PC-9 (cell line): ENCODE results near the gene SULT4A1. TPM values are rescaled to one million over a fixed set of nuclear protein-coding genes. Genes with fewer than 3 reads are reported as not detected.

ENCODE experiments used
- BruUV-seq: library from RNA; stranded (reverse); fragments of 400-500 nt; replicated peaks from 2 replicates; lab custom pipeline; 2021; lab: Mats Ljungman, UMichigan
- CTCF ChIA-PET: fragments of 300-600 bp; sonication (Branson Sonifier 250); formaldehyde crosslinking; loops from one replicate; lab custom pipeline; 2022; ENCODE audit warnings: antibody characterized with exemption; lab: Charles Lee
- POLR2A ChIA-PET: fragments of 300-600 bp; sonication (Branson Sonifier 250); formaldehyde crosslinking; loops from one replicate; lab custom pipeline; 2022; ENCODE audit warnings: antibody characterized with exemption; ENCODE audit not compliant: unreplicated experiment; lab: Charles Lee
- DNase-seq, 2 experiments: peaks; one replicate each; pipeline versions ENCODE4 v3.0.0 to v3.0.0-alpha.2; 2015 to 2022; ENCODE audit warnings: mixed read lengths in 1 of 2
- H2AFZ ChIP-seq: fragments of 200-600 bp; sonication (generic); 2 replicates; pipeline ENCODE4 v1.8.1; 2017; ENCODE audit warnings: antibody characterized with exemption
- H3F3A ChIP-seq: fragments of 200-600 bp; sonication (generic); 2 replicates; pipeline ENCODE4 v1.8.1; 2017; ENCODE audit warnings: antibody characterized with exemption, mild to moderate bottlenecking, low read depth; ENCODE audit not compliant: insufficient read depth
- H3K27ac ChIP-seq: fragments of 200-600 bp; sonication (generic); 2 replicates; pipeline ENCODE4 v1.6.1; 2016; ENCODE audit warnings: mixed run types
- H3K27me3 ChIP-seq: fragments of 200-600 bp; sonication (generic); 2 replicates; pipeline ENCODE4 v1.6.1; 2016; ENCODE audit warnings: low read depth, mixed run types; ENCODE audit not compliant: insufficient read depth
- H3K36me3 ChIP-seq: fragments of 200-600 bp; sonication (generic); 2 replicates; pipeline ENCODE4 v1.6.1; 2016; ENCODE audit warnings: low read depth, mixed run types
- H3K4me1 ChIP-seq: fragments of 200-600 bp; sonication (generic); replicated peaks from 2 replicates; pipeline ENCODE4 v1.6.1; 2016; ENCODE audit warnings: mixed run types; ENCODE audit not compliant: insufficient read depth
- H3K4me2 ChIP-seq: fragments of 200-600 bp; sonication (generic); 2 replicates; pipeline ENCODE4 v1.6.1; 2017; ENCODE audit warnings: mixed run types
- H3K4me3 ChIP-seq: fragments of 200-600 bp; sonication (generic); 2 replicates; pipeline ENCODE4 v1.6.1; 2016; ENCODE audit warnings: mixed run types
- H3K79me2 ChIP-seq: fragments of 200-600 bp; sonication (generic); 2 replicates; pipeline ENCODE4 v1.6.1; 2017; ENCODE audit warnings: low read depth, mixed run types
- H3K9me2 ChIP-seq: fragments of 200-600 bp; sonication (generic); 2 replicates; pipeline ENCODE4 v1.8.1; 2017; ENCODE audit warnings: mild to moderate bottlenecking; ENCODE audit not compliant: insufficient read depth
- H3K9me3 ChIP-seq: fragments of 200-600 bp; sonication (generic); 2 replicates; pipeline ENCODE4 v1.8.1; 2016; ENCODE audit warnings: low read depth; ENCODE audit not compliant: insufficient read depth
- H4K20me1 ChIP-seq: fragments of 200-600 bp; sonication (generic); 2 replicates; pipeline ENCODE4 v1.8.1; 2017; ENCODE audit not compliant: insufficient read depth
- CTCF ChIP-seq: fragments of 200-600 bp; sonication (generic); conservative IDR thresholded peaks from 2 replicates; pipeline ENCODE4 v1.6.1; 2017; ENCODE audit warnings: mixed run types, antibody characterized with exemption, mild to moderate bottlenecking, moderate library complexity
- EZH2 ChIP-seq: fragments of 200-600 bp; sonication (generic); IDR thresholded peaks from 2 replicates; pipeline ENCODE4 v1.8.0; 2017; ENCODE audit warnings: antibody characterized with exemption, low read depth
- intact Hi-C: fragments of 100-400 bp; cut with micrococcal nuclease; formaldehyde crosslinking; loops from one replicate; pipeline ENCODE4 v1.10.0; 2022; ENCODE audit not compliant: unreplicated experiment
- total RNA-seq: library from RNA; stranded (reverse); gene quantifications from 2 replicates; pipeline ENCODE4 v1.2.3, GENCODE V29; 2021

SULT4A1 gene
- total RNA-seq, 1 experiment from 2014 or later: 3.4 TPM

- ChIA-PET POLR2A (interaction anchor here (0.6 kb wide), 1 partner anchor 617 kb away, joined by 5 read pairs; no protein-coding TSS in a partner anchor), CTCF (interaction anchor here (0.7 kb wide), 1 partner anchor 726 kb away, joined by 9 read pairs; no protein-coding TSS in a partner anchor)
- Histone ChIP-seq H3K27ac (no peak overlapping the region), H4K20me1 (no peaks in the 10 kb centered on the region), H3K36me3 (no peaks in the 10 kb centered on the region), H3K9me3 (no peaks in the 10 kb centered on the region), H3K4me1 (no peaks in the 10 kb centered on the region), H3K79me2 (no peaks in the 10 kb centered on the region), H3F3A (no peaks in the 10 kb centered on the region), H3K9me2 (no peaks in the 10 kb centered on the region), H3K27me3 (peaks cover 73% of the 10 kb centered on the region), H2AFZ (no peak overlapping the region), H3K4me3 (no peak overlapping the region), H3K4me2 (no peak overlapping the region)
- TF ChIP-seq CTCF: peak; percentile 61
- no peak for TF ChIP-seq EZH2
- BruUV-seq: no TSS peak
- DNase-seq: no peak
- intact Hi-C loops: no loop called here
These were observed 13.7 kb downstream of the SULT4A1 start for GRCh38 chr22:43848366-43849171.

GRCh38 chr22:43847376-43848289, 14.7 kb downstream of the SULT4A1 start:
- intact Hi-C loops: no loop called here
- CTCF ChIA-PET: no interaction called here

More at GRCh38 chr22:43847376-43848289, 14.7 kb downstream of the SULT4A1 start:
- no peak for DNase-seq
- Histone ChIP-seq H3K4me3 (no peak overlapping the region), H3K27me3 (peaks cover 78% of the 10 kb centered on the region), H3K36me3 (no peaks in the 10 kb centered on the region), H4K20me1 (no peaks in the 10 kb centered on the region), H3K4me1 (no peaks in the 10 kb centered on the region), H3K9me3 (no peaks in the 10 kb centered on the region), H3F3A (no peaks in the 10 kb centered on the region), H3K27ac (no peak overlapping the region), H2AFZ (no peak overlapping the region), H3K4me2 (no peak overlapping the region), H3K79me2 (no peaks in the 10 kb centered on the region), H3K9me2 (no peaks in the 10 kb centered on the region)
- POLR2A ChIA-PET: no interaction called here
- no TSS peak for BruUV-seq
- TF ChIP-seq CTCF (no peak), EZH2 (no peak)
